ENCODE data around the gene DNM3.

The DNM3 gene

DNA sequence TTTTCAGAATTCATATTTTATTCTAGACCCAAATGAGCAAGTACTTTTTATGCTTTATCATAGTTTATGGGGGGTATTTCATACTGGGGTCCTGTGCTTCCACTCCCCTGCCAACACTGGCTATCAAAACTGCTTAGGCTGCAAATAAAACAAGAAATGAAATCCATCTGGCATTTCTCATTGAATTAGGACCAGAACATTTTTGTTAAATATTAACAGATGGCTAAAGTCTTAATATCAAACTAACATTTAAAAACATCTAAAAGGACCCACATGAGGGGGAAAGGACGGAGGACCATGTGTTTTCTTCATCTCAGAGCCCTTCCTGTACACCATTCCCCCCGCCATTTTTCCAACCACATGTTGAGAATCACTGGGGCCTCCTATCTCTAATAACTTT, 411.7 kb downstream of the DNM3 start:
- no peak for DNase-seq

DNA sequence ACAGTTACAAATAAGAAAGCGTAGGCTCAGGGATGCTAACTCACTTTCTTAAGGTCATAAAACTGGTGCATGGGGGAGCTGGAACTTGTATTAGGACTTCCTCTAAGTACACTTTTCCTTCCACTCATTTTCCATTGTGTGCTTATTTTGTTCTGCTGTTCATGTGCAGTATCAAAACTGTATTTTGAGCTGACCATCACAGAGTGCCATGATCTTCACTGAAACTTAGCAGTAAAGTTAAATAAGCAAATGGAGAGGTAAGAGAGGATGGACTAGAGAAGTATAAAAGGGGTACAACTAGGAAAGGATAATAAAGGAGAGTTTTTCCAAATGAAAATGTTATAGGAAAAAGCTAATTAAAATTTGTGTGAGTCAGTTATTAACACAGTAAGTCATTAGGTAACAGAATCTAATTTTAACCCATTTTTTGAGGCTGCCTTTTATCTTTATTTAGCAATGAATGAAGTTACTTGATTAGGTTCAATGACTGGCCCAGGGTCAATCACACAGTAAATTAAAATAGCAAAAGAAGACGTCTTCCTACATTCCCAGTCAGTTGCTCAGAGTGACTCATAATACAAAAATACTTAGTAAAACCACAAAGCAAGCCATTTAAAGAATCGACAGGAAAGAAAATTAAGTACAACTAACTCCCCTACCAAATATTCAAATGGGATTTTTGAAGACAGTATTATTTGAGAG, 413.4 kb downstream of the DNM3 start:
- DNase-seq = no peak

DNA sequence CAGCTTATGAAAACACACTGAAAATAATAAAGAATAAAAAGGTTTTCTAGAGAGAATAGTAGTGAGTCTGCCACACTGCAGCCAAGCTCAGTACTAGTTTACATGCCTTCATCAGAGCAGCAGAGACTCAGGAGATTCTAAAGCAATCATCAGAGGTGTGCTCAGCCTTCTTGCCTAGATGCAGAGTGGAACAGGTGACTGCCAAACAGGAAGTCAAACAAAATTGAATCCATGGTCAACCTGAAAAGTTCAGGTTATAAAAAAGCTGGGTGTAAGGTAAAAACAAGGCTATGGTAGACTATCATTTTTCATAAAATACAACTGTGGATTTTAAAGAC, 413.9 kb downstream of the DNM3 start:
- no peak for DNase-seq

DNA sequence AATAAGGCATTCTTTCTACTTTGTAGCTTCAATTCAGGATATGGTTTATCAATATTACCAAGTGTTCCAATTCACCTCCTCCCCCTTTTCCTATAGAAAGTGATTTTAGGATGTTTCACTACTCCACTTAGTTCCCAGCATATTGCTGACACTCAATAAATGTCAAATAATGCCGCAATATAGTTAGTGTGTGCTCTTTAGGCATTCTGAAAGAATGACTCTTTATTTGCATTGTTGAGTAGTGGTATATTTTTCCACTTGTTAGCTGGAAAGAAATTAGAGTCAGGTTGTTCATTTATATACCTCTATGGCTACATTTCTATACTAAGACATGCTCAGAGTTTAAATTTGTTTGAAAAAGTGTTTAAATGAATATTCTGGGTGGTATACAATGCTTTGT, 424.6 kb downstream of the DNM3 start:
- no peak for DNase-seq

DNA sequence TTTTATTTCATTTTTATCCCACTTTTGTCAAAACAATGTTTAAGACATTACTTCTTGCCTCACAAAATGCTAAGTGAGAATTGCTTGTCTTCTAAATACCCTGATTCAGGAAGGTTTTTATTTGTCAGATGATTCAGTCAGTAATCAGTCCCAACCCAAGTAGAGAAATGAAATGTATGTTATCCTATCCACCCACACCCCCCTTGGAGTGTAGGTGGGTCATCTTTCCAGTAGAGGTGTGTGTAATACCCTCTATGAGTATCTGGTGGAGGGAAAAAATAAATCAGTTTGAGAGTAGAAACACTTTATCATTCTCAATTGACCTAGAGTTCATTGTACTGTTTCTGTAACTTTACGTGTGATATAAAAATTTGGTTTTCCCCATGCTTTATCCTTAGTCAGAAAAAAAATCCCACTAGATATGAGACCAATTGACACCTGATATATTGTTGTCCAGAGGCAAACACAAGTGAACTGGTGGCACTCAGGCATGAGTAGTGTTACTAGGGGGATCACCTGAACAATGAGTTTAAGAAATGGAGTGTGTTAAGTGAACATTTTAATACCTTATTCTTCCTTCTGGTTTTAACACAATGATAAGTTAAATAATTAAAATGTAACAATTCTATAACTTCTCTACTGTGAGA, 425.4 kb downstream of the DNM3 start:
- no peak for DNase-seq

DNA sequence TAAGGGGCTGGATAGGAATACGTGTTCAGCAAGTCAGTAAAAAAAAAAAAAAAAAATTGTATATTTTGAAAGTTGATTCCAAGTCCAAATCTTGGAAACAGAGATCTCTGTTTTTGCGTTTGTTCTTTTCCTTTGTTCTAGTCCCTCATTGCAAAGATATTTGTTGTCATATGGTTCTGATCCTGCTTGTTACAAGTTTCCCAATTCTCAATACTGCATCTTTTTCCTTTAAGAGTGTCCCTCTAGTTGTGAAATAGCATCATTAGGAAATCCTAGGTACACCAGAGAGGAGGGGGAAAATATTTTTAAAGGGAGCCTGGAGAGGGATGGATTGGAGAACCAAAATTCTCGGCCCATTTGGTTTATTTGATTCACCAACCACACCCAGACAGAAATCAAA, 426.9 kb downstream of the DNM3 start:
- no peak for DNase-seq

DNA sequence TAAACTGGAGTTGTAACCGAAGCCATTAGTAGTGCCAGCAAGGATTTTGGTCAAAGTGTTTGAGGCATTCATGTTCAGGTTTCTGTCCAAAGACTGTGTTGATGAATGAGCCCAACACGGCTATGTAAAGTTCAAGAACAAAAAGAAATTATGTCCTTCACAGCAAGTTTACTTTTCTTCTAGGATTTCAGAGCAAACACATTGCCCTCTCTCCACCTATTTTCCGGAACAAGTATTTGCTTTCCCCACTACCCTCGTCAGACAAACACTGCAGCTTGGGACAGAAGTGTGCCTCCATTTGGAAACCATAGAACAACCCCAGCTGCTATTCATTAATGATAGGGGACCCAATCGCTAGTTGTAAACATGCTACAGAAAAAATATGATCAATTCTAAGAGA, 427.8 kb downstream of the DNM3 start:
- peak; percentile 64 for DNase-seq

DNA sequence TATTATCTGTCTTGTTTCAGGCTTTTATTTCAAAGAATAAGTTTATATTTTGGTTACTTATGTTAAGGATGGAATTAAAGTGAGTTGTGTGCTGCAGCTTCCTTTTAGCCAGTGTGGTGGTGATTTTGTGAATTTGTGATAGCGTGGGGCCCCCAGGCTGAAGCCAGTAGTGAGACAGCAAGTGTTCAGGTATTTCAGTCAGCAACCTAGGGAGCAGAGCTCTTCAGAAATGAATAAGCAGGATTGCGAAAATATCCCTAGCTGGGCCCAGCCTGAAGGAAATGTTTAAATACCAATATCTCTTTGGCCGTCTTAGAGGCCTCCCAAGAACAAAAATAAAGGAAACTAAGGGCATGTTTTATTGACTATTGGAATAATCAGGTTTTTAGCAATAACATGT, 428.3 kb downstream of the DNM3 start:
- peak; percentile 35 for DNase-seq

DNA sequence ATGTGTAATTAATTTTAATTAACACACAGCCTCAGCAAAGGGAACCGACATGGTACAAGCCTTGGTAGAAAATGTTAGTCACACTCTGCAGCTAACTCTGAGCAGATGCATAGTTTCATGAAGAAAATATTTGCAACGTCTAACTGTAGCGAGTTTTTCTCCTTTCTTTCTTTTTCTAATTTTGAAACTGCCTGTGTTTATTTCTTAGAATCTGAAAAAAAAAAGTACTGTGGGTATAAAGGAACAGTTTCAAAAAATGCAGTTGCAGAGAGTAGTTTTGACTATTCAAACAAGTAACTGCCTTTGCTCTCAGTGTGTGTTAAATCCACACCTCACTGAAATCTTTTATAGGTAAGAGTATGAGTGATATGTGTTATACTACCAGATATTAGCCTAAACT, 429.3 kb downstream of the DNM3 start:
- DNase-seq = no peak

DNA sequence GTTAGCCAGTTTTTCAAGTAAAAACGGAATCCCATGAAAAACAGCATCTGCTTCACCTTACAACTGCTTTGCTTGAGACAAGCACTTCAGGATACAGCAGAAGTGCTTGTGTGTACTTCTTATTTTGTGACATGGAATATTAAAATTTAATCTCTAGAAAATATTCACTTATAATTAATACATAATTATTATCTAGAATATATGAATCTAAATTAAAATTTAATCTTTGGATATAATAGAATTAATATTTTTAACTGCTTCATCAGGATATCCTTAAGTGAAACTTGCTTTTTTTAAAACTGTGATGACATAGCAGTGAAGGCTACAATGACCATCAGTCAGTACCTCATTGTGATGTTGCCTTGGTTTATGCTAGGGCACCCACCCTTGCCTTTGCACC, 430.8 kb downstream of the DNM3 start:
- no peak for DNase-seq

DNA sequence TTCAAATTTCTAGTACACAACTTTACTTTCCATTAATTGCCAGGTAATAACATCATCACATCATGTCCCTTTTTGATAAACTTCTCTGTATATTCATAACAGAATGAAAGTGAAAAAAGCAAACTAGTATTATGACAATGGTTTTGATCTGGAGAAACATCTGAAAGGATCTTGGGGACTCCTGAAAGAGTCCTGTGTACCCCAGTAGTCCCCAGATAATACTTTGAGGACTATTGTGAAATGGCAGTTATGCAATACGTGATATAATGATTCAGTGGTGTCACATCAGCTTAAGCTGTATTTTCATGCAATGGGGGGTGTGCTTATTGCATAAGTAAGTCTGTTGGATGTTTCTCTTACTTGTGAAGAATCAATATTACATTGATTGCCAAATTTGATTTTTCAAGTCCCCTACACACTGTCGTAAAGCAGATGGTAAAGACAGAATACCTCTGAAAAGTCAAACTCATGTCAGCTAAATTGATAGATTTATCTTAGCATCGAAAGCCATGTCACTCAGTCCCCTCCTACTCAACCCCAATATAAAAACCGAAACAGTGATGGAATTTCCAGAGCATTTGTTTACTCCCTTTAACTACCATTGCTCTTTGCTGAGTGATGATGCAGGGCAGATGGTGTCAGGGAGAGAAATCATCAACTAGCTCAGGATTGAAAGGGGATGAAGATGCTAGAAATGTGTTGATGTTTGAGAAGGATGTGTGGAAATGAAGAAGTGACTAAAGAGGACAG, 432.5 kb downstream of the DNM3 start:
- DNase-seq = no peak

DNA sequence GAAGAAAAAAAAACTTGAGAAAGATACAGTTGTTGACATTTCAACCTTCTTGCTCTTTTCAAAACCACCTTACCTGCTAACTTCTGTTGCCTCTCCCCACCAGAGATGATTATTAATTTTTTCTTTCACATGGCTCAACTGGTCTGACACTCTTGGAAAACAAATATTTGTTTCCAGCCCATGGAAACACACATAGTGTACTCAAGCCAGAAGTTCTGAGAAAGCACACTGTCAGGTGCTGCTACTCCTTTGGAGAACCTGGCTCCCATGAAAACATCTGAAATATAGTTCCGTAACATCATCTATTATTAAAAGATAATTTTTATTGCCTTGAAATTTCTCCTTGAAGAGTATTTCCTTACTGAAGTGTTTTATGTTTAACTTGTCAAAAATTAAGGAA, 434.2 kb downstream of the DNM3 start:
- no peak for DNase-seq

DNA sequence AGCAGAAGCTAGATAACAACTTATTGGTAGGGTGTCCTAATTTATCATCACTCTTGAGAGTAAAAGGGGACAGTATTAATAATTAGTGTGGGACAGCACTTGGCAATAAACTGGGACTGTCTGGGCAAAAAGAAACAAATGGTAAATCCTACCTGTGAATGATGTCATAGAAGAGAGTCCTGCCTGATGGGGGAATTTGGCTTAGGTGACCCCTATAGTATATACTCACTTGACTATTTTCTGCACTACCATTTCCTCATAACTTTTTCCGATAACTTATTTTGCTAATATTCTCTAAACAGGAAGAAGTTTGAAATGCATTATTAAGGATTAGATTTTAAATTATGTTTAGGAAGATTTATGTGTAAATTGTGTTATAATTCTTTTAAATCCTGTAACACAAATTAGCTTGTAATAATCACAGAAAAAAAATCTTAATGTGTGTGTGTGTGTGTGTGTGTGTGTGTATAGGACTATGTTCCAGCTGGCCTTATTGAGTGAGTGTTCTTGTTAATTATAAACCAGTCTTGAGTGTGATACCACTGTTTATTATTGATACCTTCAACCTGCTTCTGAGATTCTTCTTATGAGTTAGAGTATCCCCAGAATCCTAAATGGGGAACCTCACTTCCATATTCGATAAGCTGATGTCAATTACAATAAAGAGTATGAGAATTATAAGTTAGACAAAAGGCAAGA, 435.0 kb downstream of the DNM3 start:
- no peak for DNase-seq

DNA sequence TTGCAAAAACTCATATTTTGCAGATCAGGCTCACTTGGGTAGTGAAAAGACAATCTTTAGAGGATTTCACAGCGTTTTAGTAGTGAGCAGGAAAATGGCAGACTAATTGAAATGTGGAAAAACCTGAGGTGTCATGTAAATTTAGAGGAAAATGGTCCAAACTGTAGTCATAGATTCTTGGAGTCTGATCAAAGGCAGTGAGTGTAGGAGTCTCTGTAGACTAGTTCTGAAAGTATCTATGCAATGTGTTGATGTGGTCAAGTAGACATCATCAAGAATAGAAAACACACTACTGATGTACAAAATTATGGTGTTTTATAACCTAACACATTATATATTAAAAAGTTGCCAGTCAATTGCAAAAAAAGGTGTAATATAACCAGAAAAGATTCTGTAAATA, 436.0 kb downstream of the DNM3 start:
- DNase-seq = no peak

DNA sequence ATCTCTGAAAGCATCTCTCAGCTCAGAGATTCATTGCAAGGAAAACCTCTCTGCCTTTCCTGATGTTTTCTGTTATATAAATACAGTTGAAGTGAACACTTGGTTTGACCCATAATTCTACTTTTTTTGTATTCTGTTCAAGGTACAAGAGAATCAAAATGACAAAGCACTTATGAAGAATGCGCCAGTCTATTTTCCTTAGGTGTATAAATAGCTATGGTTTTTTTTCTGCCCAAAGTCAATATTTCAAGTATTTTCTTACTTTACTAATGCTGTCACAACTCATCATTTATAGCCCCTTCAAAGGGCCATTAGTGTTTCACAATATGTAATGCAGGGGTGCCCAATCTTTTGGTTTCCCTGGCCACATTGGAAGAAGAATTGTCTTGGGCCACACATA, 436.7 kb downstream of the DNM3 start:
- no peak for DNase-seq

DNA sequence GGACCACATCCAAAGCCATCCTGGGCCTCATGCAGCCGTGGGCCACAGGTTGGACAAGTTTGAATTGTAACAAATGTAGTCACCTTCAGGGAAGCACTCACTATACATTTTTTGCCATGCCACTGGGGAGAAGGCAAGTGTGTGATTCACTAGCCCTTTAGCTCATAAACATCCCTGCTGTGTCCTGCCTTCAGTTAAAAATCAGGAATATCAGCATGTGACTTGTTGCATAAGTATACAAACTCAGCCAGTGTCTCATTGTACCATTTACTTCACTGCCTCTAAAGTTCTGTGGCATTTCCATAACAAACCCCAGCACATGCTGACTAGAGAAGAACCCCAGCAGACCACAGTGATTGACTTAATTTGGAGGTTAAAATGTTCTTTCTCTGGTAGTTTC, 437.2 kb downstream of the DNM3 start:
- no peak for DNase-seq

DNA sequence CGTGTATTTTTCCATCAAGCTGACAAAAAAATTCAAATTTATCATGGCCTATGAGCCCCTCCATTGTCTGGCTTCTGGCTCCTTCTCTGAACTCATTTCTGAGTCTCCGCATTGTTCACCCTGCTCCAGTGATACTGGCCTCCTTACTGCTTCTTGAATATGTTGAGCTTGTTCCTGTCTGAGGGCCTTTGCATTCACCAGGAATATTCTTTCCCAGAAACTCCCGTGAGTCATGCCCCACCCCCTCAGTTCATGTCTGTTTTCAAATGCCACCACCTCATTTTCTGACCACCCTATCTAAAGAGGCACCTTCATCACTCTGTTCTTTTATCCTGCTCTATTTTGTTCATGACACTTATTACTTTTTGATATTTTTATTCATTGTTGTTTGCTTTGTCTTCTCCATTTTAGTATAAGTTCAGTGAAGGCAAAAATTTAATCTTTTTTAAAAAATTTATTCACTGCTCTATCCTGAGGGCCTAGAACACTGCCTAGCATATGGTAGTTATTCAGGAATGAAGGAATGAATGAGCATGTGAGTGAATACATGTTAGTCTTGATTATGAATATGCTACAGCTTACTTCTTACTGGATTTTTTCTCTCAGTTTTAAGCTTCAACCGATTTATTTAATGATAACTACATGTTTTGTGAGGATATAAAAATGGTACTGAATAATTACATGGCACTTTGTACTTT, 438.8 kb downstream of the DNM3 start:
- DNase-seq = no peak

DNA sequence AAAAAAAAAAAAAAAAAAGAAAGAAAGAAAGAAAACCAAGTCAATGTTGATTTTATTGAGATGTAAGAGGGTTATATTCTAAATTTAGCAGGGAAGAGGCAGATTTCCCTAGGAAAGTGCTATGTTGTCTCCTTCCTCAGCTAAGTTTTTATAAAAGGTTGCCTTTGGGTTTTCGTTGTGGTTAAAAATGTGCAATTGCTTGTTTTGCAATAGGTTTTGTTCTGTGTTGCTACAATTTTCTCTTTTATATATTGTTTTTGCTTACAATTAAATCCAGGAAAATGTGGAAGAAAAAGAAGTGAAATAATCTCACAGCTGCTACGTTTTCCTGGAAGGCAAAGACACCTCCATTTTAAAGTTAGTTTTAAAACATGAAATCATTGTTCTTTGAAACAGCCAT, 442.5 kb downstream of the DNM3 start:
- DNase-seq = no peak

DNA sequence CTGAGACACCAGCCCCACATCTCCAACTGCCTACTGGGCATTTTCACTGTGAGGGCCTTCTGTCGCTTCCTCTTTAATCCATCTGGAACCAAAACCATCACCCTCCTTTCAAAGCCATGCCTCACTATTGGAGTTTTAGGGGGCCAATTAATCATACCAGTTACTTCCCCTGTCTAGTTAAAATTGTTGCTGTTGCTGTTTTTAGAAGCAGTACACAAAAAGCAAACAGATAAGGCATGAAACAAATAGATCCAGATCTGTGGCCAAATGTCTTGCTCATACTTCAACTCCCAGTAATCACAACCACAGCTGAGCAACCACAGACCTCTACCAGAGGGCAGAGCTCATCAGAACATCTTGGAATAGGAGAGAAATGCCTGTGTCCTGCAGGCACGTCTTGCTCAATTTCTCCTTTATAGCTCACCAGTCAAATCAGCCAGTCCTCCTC, 445.4 kb downstream of the DNM3 start:
- DNase-seq = no peak

DNA sequence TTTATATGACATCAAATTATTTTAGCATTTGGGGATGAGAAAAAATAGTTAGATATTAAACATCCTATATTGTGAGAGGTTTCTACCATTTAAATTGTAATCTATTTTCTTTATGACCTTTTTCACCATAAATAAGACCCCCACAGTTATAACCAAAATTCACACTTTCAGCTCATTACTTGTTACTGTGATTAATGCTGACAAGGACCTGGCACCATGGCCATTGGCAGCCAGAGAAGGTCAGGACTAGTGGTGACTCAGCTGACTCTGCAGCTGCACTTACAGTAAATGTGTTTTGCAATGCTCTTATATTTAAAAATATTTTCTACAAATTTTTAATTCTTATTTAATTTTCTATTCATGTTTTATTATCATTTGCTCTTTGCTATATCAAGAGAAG, 445.9 kb downstream of the DNM3 start:
- DNase-seq = no peak

DNA sequence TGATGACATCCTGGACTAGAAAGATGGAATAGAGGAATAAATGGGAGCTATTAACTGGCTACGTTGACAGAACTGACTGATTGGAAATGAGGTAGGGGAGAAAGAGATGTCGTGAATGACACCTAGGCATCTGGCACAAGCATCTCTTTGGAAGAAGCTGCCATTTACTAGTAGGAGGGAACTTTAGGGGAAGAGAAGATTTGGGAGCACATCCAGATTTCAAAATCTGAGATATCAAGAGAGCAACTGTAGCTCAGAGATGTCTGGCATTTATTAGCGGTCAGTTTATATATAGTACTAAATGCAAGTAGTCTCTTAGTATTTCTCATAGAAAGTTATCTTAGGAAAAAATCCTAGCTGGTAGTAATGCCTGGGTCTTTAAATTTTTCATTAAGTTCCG, 447.3 kb downstream of the DNM3 start:
- no peak for DNase-seq

DNA sequence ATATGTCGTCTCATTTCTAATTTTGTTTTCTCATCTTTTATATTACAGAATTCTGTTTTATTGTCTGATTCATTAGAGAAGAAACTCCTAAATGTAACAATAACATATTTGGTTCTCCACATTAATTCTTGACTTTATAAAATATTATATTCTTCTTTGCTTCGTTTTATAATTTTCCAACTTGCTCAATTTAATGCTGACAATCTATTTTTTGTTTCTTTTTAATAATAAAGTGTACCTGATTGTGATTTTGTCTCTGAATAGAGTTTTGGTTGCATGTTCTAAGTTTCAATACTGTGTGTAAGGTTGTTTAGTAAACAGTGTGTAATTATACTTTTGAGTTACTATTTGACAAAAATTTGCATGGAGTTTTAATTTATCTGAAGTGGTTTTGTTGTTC, 448.1 kb downstream of the DNM3 start:
- DNase-seq = no peak

DNA sequence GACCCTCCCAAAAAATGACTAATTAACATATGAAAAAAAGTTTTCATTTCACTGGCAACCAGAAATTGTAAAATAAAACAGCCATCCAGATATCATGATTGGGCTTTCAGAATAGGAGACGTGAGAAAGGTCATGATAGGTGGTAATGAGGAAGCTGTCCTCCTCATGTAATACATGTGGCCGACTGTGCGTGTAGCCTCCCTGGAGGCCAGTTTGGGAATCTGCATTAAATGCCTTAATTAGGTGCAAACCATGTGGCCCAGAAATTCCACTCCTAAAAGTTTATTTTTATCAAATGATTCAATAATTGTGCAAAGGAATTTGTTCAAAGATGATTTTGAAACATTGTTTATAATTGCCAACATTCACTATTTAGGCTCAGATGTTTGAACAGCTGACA, 451.5 kb downstream of the DNM3 start:
- DNase-seq = no peak

Measured in SHP77 treated with DMSO at 0.1 percent for 48 hours (cell line).